ENCODE data around the gene COCH.

Gene COCH

DNA sequence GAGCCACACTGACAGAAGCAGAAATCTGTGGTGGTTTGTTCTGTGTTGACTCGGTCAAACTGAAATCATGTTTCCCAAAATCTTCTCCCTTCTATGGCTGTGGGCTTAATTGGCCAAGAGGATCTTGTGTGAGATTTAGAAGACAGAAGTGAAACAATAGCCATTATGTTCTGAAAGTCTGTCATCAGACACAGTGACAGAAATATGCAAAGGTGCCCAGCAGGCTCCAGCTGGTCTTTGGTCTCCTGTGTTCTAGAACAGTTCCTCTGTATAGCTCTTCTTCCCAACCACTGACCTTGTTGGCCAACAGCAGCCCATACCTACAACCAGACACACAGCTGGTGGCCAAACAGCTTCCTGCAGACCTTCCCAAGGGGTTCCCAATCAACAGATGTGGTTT is 25.0 kb upstream of the COCH start:
- TF ChIP-seq TAF1 (IDR thresholded peaks at IDR 0.05; ENCODE audit: low read depth), result no peak
- TF ChIP-seq RAD21 (IDR thresholded peaks at IDR 0.05; ENCODE audit: low read depth), result no peak

- TF ChIP-seq, protein P1, sequence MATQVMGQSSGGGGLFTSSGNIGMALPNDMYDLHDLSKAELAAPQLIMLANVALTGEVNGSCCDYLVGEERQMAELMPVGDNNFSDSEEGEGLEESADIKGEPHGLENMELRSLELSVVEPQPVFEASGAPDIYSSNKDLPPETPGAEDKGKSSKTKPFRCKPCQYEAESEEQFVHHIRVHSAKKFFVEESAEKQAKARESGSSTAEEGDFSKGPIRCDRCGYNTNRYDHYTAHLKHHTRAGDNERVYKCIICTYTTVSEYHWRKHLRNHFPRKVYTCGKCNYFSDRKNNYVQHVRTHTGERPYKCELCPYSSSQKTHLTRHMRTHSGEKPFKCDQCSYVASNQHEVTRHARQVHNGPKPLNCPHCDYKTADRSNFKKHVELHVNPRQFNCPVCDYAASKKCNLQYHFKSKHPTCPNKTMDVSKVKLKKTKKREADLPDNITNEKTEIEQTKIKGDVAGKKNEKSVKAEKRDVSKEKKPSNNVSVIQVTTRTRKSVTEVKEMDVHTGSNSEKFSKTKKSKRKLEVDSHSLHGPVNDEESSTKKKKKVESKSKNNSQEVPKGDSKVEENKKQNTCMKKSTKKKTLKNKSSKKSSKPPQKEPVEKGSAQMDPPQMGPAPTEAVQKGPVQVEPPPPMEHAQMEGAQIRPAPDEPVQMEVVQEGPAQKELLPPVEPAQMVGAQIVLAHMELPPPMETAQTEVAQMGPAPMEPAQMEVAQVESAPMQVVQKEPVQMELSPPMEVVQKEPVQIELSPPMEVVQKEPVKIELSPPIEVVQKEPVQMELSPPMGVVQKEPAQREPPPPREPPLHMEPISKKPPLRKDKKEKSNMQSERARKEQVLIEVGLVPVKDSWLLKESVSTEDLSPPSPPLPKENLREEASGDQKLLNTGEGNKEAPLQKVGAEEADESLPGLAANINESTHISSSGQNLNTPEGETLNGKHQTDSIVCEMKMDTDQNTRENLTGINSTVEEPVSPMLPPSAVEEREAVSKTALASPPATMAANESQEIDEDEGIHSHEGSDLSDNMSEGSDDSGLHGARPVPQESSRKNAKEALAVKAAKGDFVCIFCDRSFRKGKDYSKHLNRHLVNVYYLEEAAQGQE (IDR thresholded peaks at IDR 0.05; ENCODE audit: low read depth), result no peak
- no peak for TF ChIP-seq TAF1 (IDR thresholded peaks at IDR 0.05; ENCODE audit: low read depth)
- TF ChIP-seq TCF12 (IDR thresholded peaks at IDR 0.05; ENCODE audit: low read depth), result no peak
- TF ChIP-seq EP300 (IDR thresholded peaks at IDR 0.05; ENCODE audit: borderline replicate concordance), result no peak
- no peak for TF ChIP-seq EGR1 (IDR thresholded peaks at IDR 0.05)
- TF ChIP-seq NFIC (IDR thresholded peaks at IDR 0.05), result no peak
- no peak for TF ChIP-seq CREB1 (IDR thresholded peaks at IDR 0.05; ENCODE audit: low read depth)
- no peak for TF ChIP-seq RAD21 (IDR thresholded peaks at IDR 0.05; ENCODE audit: low read depth)
- TF ChIP-seq TEAD4 (IDR thresholded peaks at IDR 0.05), result no peak
- TF ChIP-seq ZBTB7A (IDR thresholded peaks at IDR 0.05; ENCODE audit: low read depth), result no peak
- TF ChIP-seq, protein P2, sequence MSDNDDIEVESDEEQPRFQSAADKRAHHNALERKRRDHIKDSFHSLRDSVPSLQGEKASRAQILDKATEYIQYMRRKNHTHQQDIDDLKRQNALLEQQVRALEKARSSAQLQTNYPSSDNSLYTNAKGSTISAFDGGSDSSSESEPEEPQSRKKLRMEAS (IDR thresholded peaks at IDR 0.05), result no peak
- TF ChIP-seq YY1 (IDR thresholded peaks at IDR 0.05; ENCODE audit: low read depth), result no peak
- no peak for TF ChIP-seq USF1 (IDR thresholded peaks at IDR 0.05)
- no peak for TF ChIP-seq FOXM1 (IDR thresholded peaks at IDR 0.05; ENCODE audit: borderline replicate concordance, low read depth)
Measured at GRCh38 chr14:30849983-30850382, 24.4 kb upstream of the COCH start.

- no peak for TF ChIP-seq RAD21 (IDR thresholded peaks at IDR 0.05; ENCODE audit: low read depth)
- TF ChIP-seq CREB1 (IDR thresholded peaks at IDR 0.05; ENCODE audit: low read depth), result no peak
- no peak for TF ChIP-seq EGR1 (IDR thresholded peaks at IDR 0.05)
- no peak for TF ChIP-seq TAF1 (IDR thresholded peaks at IDR 0.05; ENCODE audit: low read depth)
Measured at GRCh38 chr14:30853946-30854345, 20.4 kb upstream of the COCH start.

DNA sequence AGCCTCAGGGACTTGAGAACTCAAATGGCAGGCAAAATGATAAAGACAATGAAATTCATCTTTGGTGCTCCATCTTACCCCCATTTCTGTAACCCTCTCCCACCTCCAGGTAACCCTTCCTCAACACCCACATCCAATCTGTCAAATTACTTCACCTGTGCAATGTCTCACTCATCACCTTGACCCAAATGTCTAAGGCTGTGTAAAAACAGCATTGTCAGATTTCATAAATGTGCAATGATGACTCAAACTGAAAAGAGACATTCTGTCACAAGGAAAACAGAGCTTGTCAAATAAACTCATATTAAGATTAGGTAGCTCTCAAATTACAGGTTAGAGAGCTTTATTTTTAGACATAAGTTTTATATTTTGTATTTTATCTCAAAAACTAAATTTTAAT is 19.9 kb upstream of the COCH start:
- TF ChIP-seq EGR1 (IDR thresholded peaks at IDR 0.05) (no peak), YY1 (IDR thresholded peaks at IDR 0.05; ENCODE audit: low read depth) (no peak), CREB1 (IDR thresholded peaks at IDR 0.05; ENCODE audit: low read depth) (no peak), CEBPB (IDR thresholded peaks at IDR 0.05) (no peak), EP300 (IDR thresholded peaks at IDR 0.05; ENCODE audit: borderline replicate concordance) (no peak), USF1 (IDR thresholded peaks at IDR 0.05) (no peak), NFIC (IDR thresholded peaks at IDR 0.05) (no peak), FOXM1 (IDR thresholded peaks at IDR 0.05; ENCODE audit: borderline replicate concordance, low read depth) (no peak), RAD21 (IDR thresholded peaks at IDR 0.05; ENCODE audit: low read depth) (no peak), ZBTB7A (IDR thresholded peaks at IDR 0.05; ENCODE audit: low read depth) (no peak), TAF1 (IDR thresholded peaks at IDR 0.05; ENCODE audit: low read depth) (no peak), TCF12 (IDR thresholded peaks at IDR 0.05; ENCODE audit: low read depth) (no peak), TEAD4 (IDR thresholded peaks at IDR 0.05) (no peak)
- TF ChIP-seq, protein P2 (IDR thresholded peaks at IDR 0.05), result no peak
- TF ChIP-seq, protein P1 (IDR thresholded peaks at IDR 0.05; ENCODE audit: low read depth), result no peak

- no peak for TF ChIP-seq CEBPB (IDR thresholded peaks at IDR 0.05)
- TF ChIP-seq, protein P1 (IDR thresholded peaks at IDR 0.05; ENCODE audit: low read depth), result no peak
Measured at GRCh38 chr14:30855345-30856037, 18.9 kb upstream of the COCH start.
